NCI-H510A (cell line): Measurements from ENCODE around the gene VIPR2.
"Not testable (repeated sequence)": the region's sequence is repeated elsewhere in the genome, so short reads cannot be mapped to it uniquely, and the experiment has no call there.

ENCODE experiments used
- DNase-seq: peaks from one replicate; lab custom pipeline; 2025; lab: John Stamatoyannopoulos, UW

The VIPR2 gene

GRCh38 chr7:159091480-159092475 is 52.9 kb downstream of the VIPR2 start:
- DNase-seq, result no peak

GRCh38 chr7:159091041-159091440 is 53.6 kb downstream of the VIPR2 start:
- DNase-seq, result no peak

- no peak for DNase-seq
These were observed 56.4 kb downstream of the VIPR2 start for GRCh38 chr7:159088016-159088865.

GRCh38 chr7:159086301-159086925 is 58.3 kb downstream of the VIPR2 start:
- DNase-seq, result no peak

GRCh38 chr7:159084069-159084801 is 60.4 kb downstream of the VIPR2 start:
- no peak for DNase-seq

GRCh38 chr7:159083698-159084068 is 61.0 kb downstream of the VIPR2 start:
- DNase-seq, result no peak

- no peak for DNase-seq
These were observed 61.5 kb downstream of the VIPR2 start for GRCh38 chr7:159083001-159083697.

- not testable (repeated sequence) for DNase-seq
These were observed 62.6 kb downstream of the VIPR2 start for GRCh38 chr7:159082075-159082474.

GRCh38 chr7:159078911-159079270 is 65.8 kb downstream of the VIPR2 start:
- DNase-seq, result no peak

GRCh38 chr7:159078193-159078910 is 66.3 kb downstream of the VIPR2 start:
- no peak for DNase-seq

- DNase-seq, result no peak
These were observed 68.3 kb downstream of the VIPR2 start for GRCh38 chr7:159076333-159076732.

- DNase-seq, result no peak
These were observed 69.0 kb downstream of the VIPR2 start for GRCh38 chr7:159075563-159076238.

- no peak for DNase-seq
These were observed 73.4 kb downstream of the VIPR2 start for GRCh38 chr7:159071260-159071659.

- no peak for DNase-seq
These were observed 74.1 kb downstream of the VIPR2 start for GRCh38 chr7:159070431-159071148.

GRCh38 chr7:159068893-159069448 is 75.7 kb downstream of the VIPR2 start:
- DNase-seq, result no peak

- no peak for DNase-seq
These were observed 76.2 kb downstream of the VIPR2 start for GRCh38 chr7:159068488-159068811.

GRCh38 chr7:159067576-159068487 is 76.8 kb downstream of the VIPR2 start:
- no peak for DNase-seq
